Subcutaneous adipose tissue (tissue), 4 donors: ENCODE results near the gene LDHD. TPM values are rescaled to one million over a fixed set of nuclear protein-coding genes. Genes with fewer than 3 reads are reported as not detected.

Experiments
- CTCF ChIP-seq: fragments of 450-650 bp; IDR thresholded peaks from one replicate; pipeline ENCODE4 v1.5.1; 2016; ENCODE audit warnings: low read depth, mild to moderate bottlenecking, control low read depth, antibody characterized with exemption, moderate library complexity
- total RNA-seq, 4 donors: library from RNA; depleted of rRNA; stranded (reverse); fragments of >200 nt; gene quantifications; one replicate each; pipeline ENCODE4 v1.1.0, GENCODE V29; 2016

Gene LDHD
- total RNA-seq, 4 donors from 2014 or later = 6.0 to 120 (median 17.1) TPM

- no peak for TF ChIP-seq CTCF
Measured at GRCh38 chr16:75073545-75074303, 42.9 kb downstream of the LDHD start.

- TF ChIP-seq CTCF = no peak
Measured at GRCh38 chr16:75072239-75072947, 44.2 kb downstream of the LDHD start.

GRCh38 chr16:75071621-75072020, 45.0 kb downstream of the LDHD start:
- no peak for TF ChIP-seq CTCF

GRCh38 chr16:75070012-75070841, 46.4 kb downstream of the LDHD start:
- no peak for TF ChIP-seq CTCF

GRCh38 chr16:75068085-75069031, 48.2 kb downstream of the LDHD start:
- no peak for TF ChIP-seq CTCF

GRCh38 chr16:75066861-75067447, 49.6 kb downstream of the LDHD start:
- no peak for TF ChIP-seq CTCF
